ENCODE measurements around the gene FA2H. TPM values are rescaled to one million over a fixed set of nuclear protein-coding genes. Genes with fewer than 3 reads are reported as not detected.
A peak's percentile ranks its signal among the peaks of the same experiment; 100 is the strongest.

Gene FA2H
- total RNA-seq, 1 donor from 2014 or later: 2.5 TPM

- Histone ChIP-seq H3K36me3 (no peaks in the 10 kb centered on the region), H3K4me1 (peaks cover 13% of the 10 kb centered on the region), H3K27ac (no peak overlapping the region), H3K4me3 (no peak overlapping the region), H3K27me3 (ENCODE audit: low read depth) (peaks cover 31% of the 10 kb centered on the region), H3K9me3 (no peaks in the 10 kb centered on the region)
- no peak for DNase-seq
- intact Hi-C loops (cut with DNase I): no loop called here
- ATAC-seq: no peak
- TF ChIP-seq, protein P1, sequence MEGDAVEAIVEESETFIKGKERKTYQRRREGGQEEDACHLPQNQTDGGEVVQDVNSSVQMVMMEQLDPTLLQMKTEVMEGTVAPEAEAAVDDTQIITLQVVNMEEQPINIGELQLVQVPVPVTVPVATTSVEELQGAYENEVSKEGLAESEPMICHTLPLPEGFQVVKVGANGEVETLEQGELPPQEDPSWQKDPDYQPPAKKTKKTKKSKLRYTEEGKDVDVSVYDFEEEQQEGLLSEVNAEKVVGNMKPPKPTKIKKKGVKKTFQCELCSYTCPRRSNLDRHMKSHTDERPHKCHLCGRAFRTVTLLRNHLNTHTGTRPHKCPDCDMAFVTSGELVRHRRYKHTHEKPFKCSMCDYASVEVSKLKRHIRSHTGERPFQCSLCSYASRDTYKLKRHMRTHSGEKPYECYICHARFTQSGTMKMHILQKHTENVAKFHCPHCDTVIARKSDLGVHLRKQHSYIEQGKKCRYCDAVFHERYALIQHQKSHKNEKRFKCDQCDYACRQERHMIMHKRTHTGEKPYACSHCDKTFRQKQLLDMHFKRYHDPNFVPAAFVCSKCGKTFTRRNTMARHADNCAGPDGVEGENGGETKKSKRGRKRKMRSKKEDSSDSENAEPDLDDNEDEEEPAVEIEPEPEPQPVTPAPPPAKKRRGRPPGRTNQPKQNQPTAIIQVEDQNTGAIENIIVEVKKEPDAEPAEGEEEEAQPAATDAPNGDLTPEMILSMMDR (IDR thresholded peaks at IDR 0.05): no peak
Observed at GRCh38 chr16:74776926-74777325, 2.3 kb upstream of the FA2H start.

- TF ChIP-seq, protein P1 (IDR thresholded peaks at IDR 0.05): no peak
- Histone ChIP-seq H3K27me3 (ENCODE audit: low read depth) (peaks cover 31% of the 10 kb centered on the region), H3K4me3 (peak overlapping the region; percentile 59), H3K4me1 (peaks cover 13% of the 10 kb centered on the region), H3K27ac (peak overlapping the region; percentile 41), H3K36me3 (no peaks in the 10 kb centered on the region), H3K9me3 (no peaks in the 10 kb centered on the region)
- ATAC-seq (no peak), DNase-seq (no peak)
- intact Hi-C loops (cut with DNase I): no loop called here
Observed at GRCh38 chr16:74775255-74775654, 635 bp upstream of the FA2H start.

DNA sequence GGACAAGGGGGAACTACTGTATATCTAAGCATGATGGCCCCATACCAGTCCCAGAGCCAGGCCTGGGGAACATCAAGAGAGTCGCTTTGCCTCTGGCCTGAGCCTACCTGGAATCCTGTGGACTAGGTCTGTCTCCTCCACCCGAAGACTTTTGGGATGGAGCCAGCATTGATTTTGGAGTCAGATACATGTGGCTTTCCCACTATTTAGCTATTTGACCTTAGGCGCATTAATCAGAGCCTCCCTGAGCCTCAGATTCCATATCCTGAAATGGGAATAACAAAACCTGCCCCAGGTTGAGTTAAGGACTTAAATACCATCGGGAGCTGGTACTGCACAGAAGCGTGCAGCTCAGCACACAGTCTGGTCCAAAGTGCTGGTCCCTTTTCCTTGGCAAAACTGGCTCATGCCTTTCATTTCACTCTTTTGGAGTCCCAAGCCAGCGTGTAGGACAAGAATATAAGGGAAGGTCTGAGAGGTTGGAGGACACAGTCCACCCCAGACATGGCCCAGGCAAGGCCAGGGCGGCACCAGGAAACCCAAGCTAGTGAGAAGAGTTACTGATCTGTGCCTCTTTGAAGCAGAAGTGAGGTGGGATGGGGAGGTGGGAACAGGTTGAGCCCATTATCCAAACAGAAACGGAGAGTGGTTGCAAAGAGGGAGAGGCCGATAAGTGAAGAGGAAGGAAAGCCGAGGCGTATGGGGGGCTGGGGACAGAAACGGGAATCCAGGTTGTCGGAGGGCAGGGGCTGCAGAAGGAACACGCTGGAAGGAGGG lies 986 bp downstream of the FA2H start:
- Histone ChIP-seq H3K4me3 (peak overlapping the region; percentile 59), H3K4me1 (peaks cover 13% of the 10 kb centered on the region), H3K9me3 (no peaks in the 10 kb centered on the region), H3K27ac (no peak overlapping the region), H3K36me3 (no peaks in the 10 kb centered on the region), H3K27me3 (ENCODE audit: low read depth) (peaks cover 37% of the 10 kb centered on the region)
- ATAC-seq: no peak
- intact Hi-C loops (cut with DNase I): no loop called here
- no peak for DNase-seq
- TF ChIP-seq, protein P1 (IDR thresholded peaks at IDR 0.05): no peak

DNA sequence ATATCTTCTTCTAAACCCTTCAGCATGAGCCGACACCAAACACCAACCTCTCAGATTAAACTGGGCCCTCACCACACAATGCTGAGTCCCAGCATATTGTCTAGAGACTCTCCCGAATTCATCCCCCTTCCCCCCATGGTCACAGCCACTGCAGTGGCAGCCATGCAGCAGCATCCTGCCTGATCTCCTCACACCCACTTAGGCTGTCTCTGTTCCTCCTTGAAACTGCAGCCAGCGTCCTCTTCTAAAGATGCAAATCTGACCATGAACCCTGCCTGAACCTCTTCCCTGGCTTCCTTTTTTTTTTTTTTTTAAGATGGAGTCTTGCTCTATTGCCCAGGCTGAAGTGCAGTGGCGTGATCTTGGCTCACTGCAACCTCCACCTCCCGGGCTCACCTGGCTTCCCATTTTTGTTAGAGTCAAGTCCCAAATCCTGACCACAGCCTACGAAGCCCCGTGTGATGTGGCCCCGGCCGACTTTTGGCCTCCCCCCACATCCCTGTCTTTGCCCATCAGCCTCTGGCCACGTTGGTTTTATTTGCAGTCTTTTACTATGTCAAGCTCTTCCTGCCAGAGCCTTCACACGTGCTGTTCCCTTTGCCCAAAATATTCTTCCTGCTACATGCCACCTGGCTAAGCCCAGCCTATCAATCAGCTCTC lies 2.8 kb downstream of the FA2H start:
- intact Hi-C loops (cut with DNase I): no loop called here
- Histone ChIP-seq H3K27me3 (ENCODE audit: low read depth) (peaks cover 37% of the 10 kb centered on the region), H3K4me3 (no peak overlapping the region), H3K27ac (no peak overlapping the region), H3K4me1 (peaks cover 13% of the 10 kb centered on the region), H3K9me3 (no peaks in the 10 kb centered on the region), H3K36me3 (no peaks in the 10 kb centered on the region)
- ATAC-seq (no peak), DNase-seq (no peak)
- TF ChIP-seq, protein P1 (IDR thresholded peaks at IDR 0.05): no peak

DNA sequence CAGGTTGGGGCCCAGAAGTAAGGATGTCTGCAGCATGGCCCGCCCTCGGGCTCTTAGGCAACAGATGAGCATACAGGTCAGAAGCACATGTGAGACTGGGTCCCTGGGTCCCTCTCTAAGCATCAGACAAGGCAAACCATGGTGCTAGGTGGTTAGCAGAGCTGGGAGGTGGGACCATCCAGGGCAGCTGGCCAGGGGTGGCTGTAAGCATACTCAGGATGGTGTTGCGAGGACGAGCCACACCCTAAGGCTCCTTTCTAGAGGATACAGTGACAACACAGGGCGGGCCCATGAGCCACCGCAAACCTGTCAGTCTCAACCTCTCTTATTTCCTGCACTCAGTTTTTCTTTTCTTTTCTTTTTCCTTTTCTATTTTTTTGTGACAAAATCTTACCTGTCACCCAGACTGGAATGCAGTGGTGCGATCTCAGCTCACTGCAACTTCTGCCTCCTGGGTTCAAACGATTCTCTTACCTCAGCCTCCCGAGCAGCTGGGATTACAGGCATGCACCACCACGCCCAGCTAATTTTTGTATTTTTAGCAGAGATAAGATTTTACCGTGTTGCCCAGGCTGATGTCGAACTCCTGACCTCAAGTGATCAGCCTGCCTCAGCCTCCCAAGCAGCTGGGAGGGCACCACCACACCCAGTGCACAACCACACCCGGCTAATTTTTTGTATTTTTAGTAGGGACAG lies 3.6 kb downstream of the FA2H start:
- Histone ChIP-seq H3K4me3 (no peak overlapping the region), H3K27me3 (ENCODE audit: low read depth) (peaks cover 37% of the 10 kb centered on the region), H3K4me1 (peaks cover 13% of the 10 kb centered on the region), H3K36me3 (no peaks in the 10 kb centered on the region), H3K9me3 (no peaks in the 10 kb centered on the region), H3K27ac (no peak overlapping the region)
- TF ChIP-seq, protein P1 (IDR thresholded peaks at IDR 0.05): no peak
- intact Hi-C loops (cut with DNase I): no loop called here
- ATAC-seq: no peak
- no peak for DNase-seq

Measured in lower lobe of right lung (tissue), 2 donors.